Right forelimb (tissue), 1 donor: ENCODE data around the gene SYTL1.
A peak's percentile ranks its signal among the peaks of the same experiment; 100 is the strongest.
"Not testable (repeated sequence)": the region's sequence is repeated elsewhere in the genome, so short reads cannot be mapped to it uniquely, and the experiment has no call there.

ENCODE experiments used
- DNase-seq: peaks from one replicate; pipeline ENCODE4 v3.0.0-alpha.2; 2018

Gene SYTL1

GRCh38 chr1:27366113-27366410 lies 24.2 kb downstream of the SYTL1 start:
- DNase-seq: peak; percentile 88

- DNase-seq: peak; percentile 83
Observed at GRCh38 chr1:27366411-27367159, 24.8 kb downstream of the SYTL1 start, which contains the start of gene MAP3K6. MAP3K6 (minus strand) TSS chr1:27366961; CDS start chr1:27366597, 364 bp downstream.

GRCh38 chr1:27367160-27367650 lies 25.4 kb downstream of the SYTL1 start:
- DNase-seq: no peak

- no peak for DNase-seq
Observed at GRCh38 chr1:27368869-27369582, 27.2 kb downstream of the SYTL1 start.

GRCh38 chr1:27372022-27372807 lies 30.4 kb downstream of the SYTL1 start:
- DNase-seq: no peak

- DNase-seq: no peak
Observed at GRCh38 chr1:27372808-27373690, 31.2 kb downstream of the SYTL1 start.

- DNase-seq: no peak
Observed at GRCh38 chr1:27374362-27375086, 32.7 kb downstream of the SYTL1 start, which contains the start of gene FCN3. FCN3 (minus strand) TSS chr1:27374824; CDS start chr1:27374818, 6 bp downstream.

GRCh38 chr1:27377760-27378495 lies 36.1 kb downstream of the SYTL1 start:
- no peak for DNase-seq

- no peak for DNase-seq
Observed at GRCh38 chr1:27379564-27380122, 37.8 kb downstream of the SYTL1 start.

GRCh38 chr1:27380224-27380623 lies 38.4 kb downstream of the SYTL1 start:
- no peak for DNase-seq

GRCh38 chr1:27380766-27381733 lies 39.2 kb downstream of the SYTL1 start:
- no peak for DNase-seq

GRCh38 chr1:27381969-27382762 lies 40.3 kb downstream of the SYTL1 start:
- no peak for DNase-seq

GRCh38 chr1:27383039-27383605 lies 41.3 kb downstream of the SYTL1 start, which contains the start of gene CD164L2:
CD164L2 (minus strand) TSS chr1:27383333; CDS start chr1:27383239, 94 bp downstream.
- DNase-seq: no peak

GRCh38 chr1:27383661-27384060 lies 41.8 kb downstream of the SYTL1 start:
- DNase-seq: no peak

GRCh38 chr1:27384797-27385196 lies 43.0 kb downstream of the SYTL1 start:
- DNase-seq: not testable (repeated sequence)

- no peak for DNase-seq
Observed at GRCh38 chr1:27388337-27389005, 46.6 kb downstream of the SYTL1 start.

- DNase-seq: no peak
Observed at GRCh38 chr1:27391511-27392095, 49.8 kb downstream of the SYTL1 start.
